Activated T-cell treated with anti-CD3 and anti-CD28 coated beads, Interleukin-2, amount 50 U/mL, for 72 hours (primary cell): Measurements from ENCODE around the gene WWOX. TPM values are rescaled to one million over a fixed set of nuclear protein-coding genes. Genes with fewer than 3 reads are reported as not detected.

Experiments used
- ATAC-seq, 2 donors: fragments of 150-1000 bp; cut with Tn5 transposase; replicated peaks in 1 of 2; 2 replicates each; pipeline ENCODE4 v1.10.0; 2021; ENCODE audit warnings: moderate library complexity in 2 of 2, mild to moderate bottlenecking in 1 of 2
- DNase-seq, 2 donors: peaks; one replicate each; pipeline ENCODE4 v3.0.0; 2021 to 2022; ENCODE audit warnings: mixed read lengths in 1 of 2
- H3K27ac Mint-ChIP-seq: one replicate; pipeline ENCODE4 v1.8.0; 2022; ENCODE audit warnings: mild to moderate bottlenecking, moderate library complexity, mixed read lengths
- H3K27me3 Mint-ChIP-seq: one replicate; pipeline ENCODE4 v1.8.0; 2022; ENCODE audit warnings: low read depth, mixed read lengths
- H3K36me3 Mint-ChIP-seq, 2 donors: one replicate each; pipeline ENCODE4 v1.8.0; 2022; ENCODE audit warnings: mixed read lengths in 2 of 2, mild to moderate bottlenecking in 1 of 2; ENCODE audit not compliant: insufficient read depth in 2 of 2
- H3K4me1 Mint-ChIP-seq: one replicate; pipeline ENCODE4 v1.8.0; 2022; ENCODE audit warnings: low read depth, mixed read lengths
- H3K4me3 Mint-ChIP-seq, 2 donors: one replicate each; pipeline ENCODE4 v1.8.0; 2022; ENCODE audit warnings: mild to moderate bottlenecking in 2 of 2, mixed read lengths in 2 of 2, moderate library complexity in 2 of 2
- H3K9me3 Mint-ChIP-seq, 2 donors: one replicate each; pipeline ENCODE4 v1.8.0; 2022; ENCODE audit warnings: mixed read lengths in 2 of 2
- total RNA-seq, 2 donors: library from RNA; stranded (reverse); gene quantifications; one replicate each; pipeline ENCODE4 v1.2.3, GENCODE V29; 2022

WWOX gene
- total RNA-seq, 2 donors from 2014 or later, result 21.2 to 21.5 TPM

DNA sequence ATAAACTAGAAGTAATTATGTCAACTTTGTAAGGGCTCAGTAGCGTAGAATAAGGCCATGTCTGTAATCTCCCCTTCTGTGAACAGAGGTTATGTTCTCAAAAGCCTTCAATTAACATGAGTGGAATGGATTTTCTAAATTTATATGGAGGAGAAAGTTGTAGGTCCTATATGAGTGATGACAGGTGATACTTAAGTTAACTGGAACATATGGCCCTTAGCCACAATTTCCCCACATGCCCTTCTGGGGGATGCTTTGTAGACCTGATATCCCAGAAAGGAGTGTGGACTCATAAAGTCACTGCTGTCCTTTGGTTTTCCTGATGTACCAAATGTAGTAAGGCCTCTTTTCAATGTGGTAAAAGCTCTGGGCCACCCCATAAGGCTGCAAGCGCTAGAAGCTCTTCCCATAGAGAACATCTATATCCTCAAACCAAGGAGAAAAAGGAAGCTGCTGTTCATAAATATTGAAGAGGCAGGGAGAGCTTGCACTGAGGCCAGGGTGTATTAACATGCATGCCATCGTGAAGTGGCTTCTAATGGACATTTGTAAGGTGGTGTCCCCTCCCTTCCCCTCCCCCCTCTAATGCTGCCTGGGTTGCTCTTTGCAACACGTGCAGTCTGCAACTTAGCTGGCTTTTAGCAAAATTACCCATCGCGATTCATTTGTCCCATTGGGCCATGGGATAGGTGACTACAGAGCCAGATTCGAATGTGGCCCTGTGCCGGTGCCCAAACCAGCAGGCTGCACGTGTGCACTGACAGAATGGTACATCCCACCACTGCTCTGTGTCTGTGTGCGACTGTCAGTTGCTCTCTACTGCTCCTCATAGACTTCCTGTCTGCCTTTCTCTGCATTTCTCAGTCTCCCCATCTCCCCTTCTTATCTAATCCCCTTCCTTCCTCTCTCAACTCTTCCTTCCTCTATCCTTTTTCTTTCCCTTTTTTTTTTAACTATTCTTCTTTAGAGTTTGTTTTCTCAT lies 269.0 kb downstream of the WWOX start:
- H3K27ac Mint-ChIP-seq, result no peak overlapping the region
- ATAC-seq (no peak), DNase-seq (no peak)
- H3K27me3 Mint-ChIP-seq, result no peaks in the 10 kb centered on the region
- H3K9me3 Mint-ChIP-seq, result peaks cover 0 to 6% of the 10 kb centered on the region in 2 donors
- H3K4me3 Mint-ChIP-seq, result no peak overlapping the region
- H3K36me3 Mint-ChIP-seq, result peaks cover 1 to 5% of the 10 kb centered on the region in 2 donors
- no peaks in the 10 kb centered on the region for H3K4me1 Mint-ChIP-seq

- Mint-ChIP-seq H3K4me1 (no peaks in the 10 kb centered on the region), H3K4me3 (no peak overlapping the region), H3K9me3 (peaks cover 0 to 6% of the 10 kb centered on the region in 2 donors), H3K27ac (no peak overlapping the region), H3K27me3 (no peaks in the 10 kb centered on the region), H3K36me3 (peaks cover 1 to 5% of the 10 kb centered on the region in 2 donors)
- no peak for ATAC-seq
- DNase-seq, result no peak
These were observed 272.8 kb downstream of the WWOX start for GRCh38 chr16:78372277-78372676.

GRCh38 chr16:78375055-78375679 lies 275.7 kb downstream of the WWOX start:
- no peak for DNase-seq
- H3K36me3 Mint-ChIP-seq, result peaks cover 0 to 1% of the 10 kb centered on the region in 2 donors
- no peak overlapping the region for H3K4me3 Mint-ChIP-seq
- H3K9me3 Mint-ChIP-seq, result peaks cover 0 to 2% of the 10 kb centered on the region in 2 donors
- no peaks in the 10 kb centered on the region for H3K4me1 Mint-ChIP-seq
- H3K27me3 Mint-ChIP-seq, result no peaks in the 10 kb centered on the region
- no peak for ATAC-seq
- H3K27ac Mint-ChIP-seq, result no peak overlapping the region

DNA sequence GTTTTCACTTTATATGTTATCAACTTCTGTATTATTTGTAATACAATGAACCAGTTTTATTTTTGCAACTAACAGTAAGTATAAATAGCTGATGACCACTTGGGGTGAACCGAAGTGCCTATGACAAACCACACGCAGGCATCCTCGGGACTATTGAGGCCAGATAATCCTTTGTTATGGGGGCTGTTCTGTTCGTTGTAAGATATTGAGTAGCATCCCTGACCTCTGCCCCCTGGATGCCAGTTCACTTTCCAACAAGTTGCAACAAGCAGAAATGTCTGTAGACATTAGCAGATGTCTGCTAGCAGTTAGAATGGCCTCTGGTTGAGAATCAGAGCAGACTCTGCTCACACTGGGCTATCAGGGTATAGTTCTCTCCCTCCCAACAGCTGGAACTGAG lies 277.0 kb downstream of the WWOX start:
- Mint-ChIP-seq H3K4me1 (no peaks in the 10 kb centered on the region), H3K27me3 (no peaks in the 10 kb centered on the region), H3K27ac (no peak overlapping the region), H3K4me3 (no peak overlapping the region), H3K9me3 (no peaks in the 10 kb centered on the region), H3K36me3 (no peaks in the 10 kb centered on the region)
- ATAC-seq (no peak), DNase-seq (no peak)

GRCh38 chr16:78377312-78377711 lies 277.9 kb downstream of the WWOX start:
- Mint-ChIP-seq H3K9me3 (peaks cover 0 to 2% of the 10 kb centered on the region in 2 donors), H3K4me1 (no peaks in the 10 kb centered on the region), H3K27me3 (no peaks in the 10 kb centered on the region), H3K36me3 (no peaks in the 10 kb centered on the region), H3K27ac (no peak overlapping the region), H3K4me3 (no peak overlapping the region)
- DNase-seq (no peak), ATAC-seq (no peak)

GRCh38 chr16:78381060-78381459 lies 281.6 kb downstream of the WWOX start:
- Mint-ChIP-seq H3K27me3 (no peaks in the 10 kb centered on the region), H3K36me3 (no peaks in the 10 kb centered on the region), H3K4me1 (no peaks in the 10 kb centered on the region), H3K27ac (no peak overlapping the region), H3K4me3 (no peak overlapping the region), H3K9me3 (peaks cover 0 to 2% of the 10 kb centered on the region in 2 donors)
- no peak for DNase-seq
- ATAC-seq, result no peak

DNA sequence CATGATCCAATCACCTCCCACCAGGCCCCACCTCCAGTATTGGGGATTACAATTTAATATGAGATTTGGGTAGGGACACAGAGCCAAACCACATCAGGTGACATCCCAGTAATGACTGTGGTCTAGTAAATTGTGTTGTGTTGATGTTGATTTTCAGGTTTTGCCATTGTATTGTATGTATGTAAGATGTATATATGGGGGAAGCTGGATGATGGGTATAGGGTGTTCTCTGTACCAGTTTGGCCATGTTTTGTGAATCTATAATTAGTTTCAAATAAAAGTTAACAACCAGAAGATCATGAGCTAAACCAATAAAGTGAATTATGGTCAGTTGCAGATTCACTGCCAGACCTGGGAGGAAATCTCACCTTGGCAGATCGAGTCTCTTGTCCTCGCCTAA lies 283.7 kb downstream of the WWOX start:
- H3K9me3 Mint-ChIP-seq, result peaks cover 0 to 2% of the 10 kb centered on the region in 2 donors
- DNase-seq, result no peak
- H3K36me3 Mint-ChIP-seq, result no peaks in the 10 kb centered on the region
- no peaks in the 10 kb centered on the region for H3K4me1 Mint-ChIP-seq
- H3K27ac Mint-ChIP-seq, result no peak overlapping the region
- H3K4me3 Mint-ChIP-seq, result no peak overlapping the region
- ATAC-seq, result no peak
- H3K27me3 Mint-ChIP-seq, result no peaks in the 10 kb centered on the region

GRCh38 chr16:78385086-78385805 lies 285.8 kb downstream of the WWOX start:
- DNase-seq (no peak), ATAC-seq (no peak)
- H3K9me3 Mint-ChIP-seq, result peaks cover 0 to 2% of the 10 kb centered on the region in 2 donors
- H3K27ac Mint-ChIP-seq, result no peak overlapping the region
- no peaks in the 10 kb centered on the region for H3K36me3 Mint-ChIP-seq
- H3K27me3 Mint-ChIP-seq, result no peaks in the 10 kb centered on the region
- no peaks in the 10 kb centered on the region for H3K4me1 Mint-ChIP-seq
- H3K4me3 Mint-ChIP-seq, result no peak overlapping the region

DNA sequence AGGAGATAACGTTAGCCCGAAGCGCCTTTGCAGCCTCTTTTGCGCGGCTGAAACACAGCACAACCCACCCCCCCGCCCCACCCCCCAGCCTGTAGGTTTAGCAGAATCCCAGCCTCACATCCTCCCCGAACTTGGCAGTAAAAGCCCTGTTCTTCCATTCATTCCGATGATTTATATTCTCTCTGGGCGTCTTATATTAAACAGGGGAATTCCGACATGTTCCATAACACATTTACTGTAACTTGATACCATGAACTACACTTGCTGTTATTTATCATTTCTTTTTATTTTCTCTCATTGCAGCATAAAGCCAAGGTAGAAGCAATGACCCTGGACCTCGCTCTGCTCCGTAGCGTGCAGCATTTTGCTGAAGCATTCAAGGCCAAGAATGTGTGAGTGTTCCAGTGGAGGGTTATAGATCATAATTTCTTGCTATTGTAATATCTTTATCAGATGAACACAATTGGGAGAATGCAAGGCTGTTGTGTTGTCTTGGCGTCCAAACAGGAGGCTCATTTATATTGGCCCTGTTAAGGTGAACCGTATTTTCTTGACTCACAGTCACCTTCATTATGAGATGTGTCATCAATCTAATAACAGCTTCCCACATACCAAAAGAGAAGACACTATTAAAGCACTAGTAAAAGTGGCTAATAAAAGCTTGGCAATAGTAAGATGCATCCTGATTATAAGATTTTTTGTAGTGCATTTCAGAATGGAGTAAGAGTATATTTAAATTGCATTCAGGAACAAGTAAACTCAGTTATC lies 287.3 kb downstream of the WWOX start:
- Mint-ChIP-seq H3K4me1 (no peaks in the 10 kb centered on the region), H3K36me3 (no peaks in the 10 kb centered on the region), H3K27ac (no peak overlapping the region), H3K4me3 (no peak overlapping the region), H3K27me3 (no peaks in the 10 kb centered on the region), H3K9me3 (peaks cover 1 to 2% of the 10 kb centered on the region in 2 donors)
- no peak for DNase-seq
- no peak for ATAC-seq

DNA sequence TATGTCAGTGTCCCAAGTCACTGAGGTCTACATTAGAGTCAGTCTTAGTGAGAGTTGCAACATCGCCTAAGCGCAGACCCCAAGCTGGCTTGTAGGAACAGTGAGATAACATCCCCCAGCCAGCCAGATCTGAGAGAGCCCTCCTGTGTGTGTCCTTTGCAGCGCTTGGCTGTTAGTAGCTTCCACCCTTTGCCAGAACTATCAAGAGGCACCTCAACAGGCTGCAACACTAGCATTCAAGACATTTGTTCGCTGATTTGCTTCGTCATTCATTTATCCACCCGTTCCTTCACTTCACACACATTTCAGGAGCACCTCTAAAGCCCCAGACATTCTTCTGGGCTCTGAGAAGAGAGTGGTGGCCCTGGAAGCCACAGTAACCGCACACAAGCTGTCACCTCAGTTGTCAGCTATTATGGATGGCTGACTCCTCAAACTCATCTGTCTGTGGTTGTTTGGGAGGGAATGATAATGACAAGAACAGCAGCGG lies 289.6 kb downstream of the WWOX start:
- DNase-seq, result no peak
- no peak for ATAC-seq
- Mint-ChIP-seq H3K27ac (no peak overlapping the region), H3K4me1 (no peaks in the 10 kb centered on the region), H3K36me3 (no peaks in the 10 kb centered on the region), H3K27me3 (no peaks in the 10 kb centered on the region), H3K9me3 (peaks cover 1 to 2% of the 10 kb centered on the region in 2 donors), H3K4me3 (no peak overlapping the region)

DNA sequence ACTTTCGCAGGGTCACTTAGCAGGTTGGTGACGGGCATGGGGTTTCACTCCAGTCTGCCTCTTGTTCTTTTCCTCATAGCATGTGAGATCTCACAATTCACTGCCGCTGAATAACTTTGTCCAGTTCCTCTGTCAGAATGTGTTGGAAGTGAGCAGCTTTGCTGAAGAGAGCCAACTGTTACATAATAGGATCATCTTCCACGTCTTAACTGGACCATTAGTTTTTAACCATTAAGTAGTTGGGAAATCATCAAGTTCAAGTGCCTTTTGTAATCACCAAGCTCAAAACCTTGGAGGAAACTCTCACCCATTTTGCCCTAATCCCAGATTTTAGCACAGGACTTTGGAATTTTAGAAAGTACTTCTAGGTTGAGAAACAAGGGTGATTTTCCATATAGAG lies 290.6 kb downstream of the WWOX start:
- DNase-seq, result no peak
- Mint-ChIP-seq H3K4me1 (no peaks in the 10 kb centered on the region), H3K27me3 (no peaks in the 10 kb centered on the region), H3K4me3 (no peak overlapping the region), H3K27ac (no peak overlapping the region), H3K9me3 (peaks cover 1 to 2% of the 10 kb centered on the region in 2 donors), H3K36me3 (no peaks in the 10 kb centered on the region)
- ATAC-seq, result no peak

- H3K4me1 Mint-ChIP-seq, result no peaks in the 10 kb centered on the region
- no peak overlapping the region for H3K4me3 Mint-ChIP-seq
- H3K27me3 Mint-ChIP-seq, result no peaks in the 10 kb centered on the region
- ATAC-seq, result no peak
- no peaks in the 10 kb centered on the region for H3K36me3 Mint-ChIP-seq
- peaks cover 1 to 2% of the 10 kb centered on the region in 2 donors for H3K9me3 Mint-ChIP-seq
- DNase-seq, result no peak
- no peak overlapping the region for H3K27ac Mint-ChIP-seq
These were observed 291.3 kb downstream of the WWOX start for GRCh38 chr16:78390508-78391324.
